Measurements from ENCODE around the gene RAB31. TPM values are rescaled to one million over a fixed set of nuclear protein-coding genes. Genes with fewer than 3 reads are reported as not detected.

Gene RAB31
- total RNA-seq, 1 donor from 2014 or later, result 44.2 TPM

GRCh38 chr18:9700261-9700796 is 7.8 kb upstream of the RAB31 start:
- DNase-seq (ENCODE audit: low read depth), result no peak
- no peak overlapping the region for H3K4me3 ChIP-seq (ENCODE audit: low read depth, low read length)
- no peaks in the 10 kb centered on the region for H3K27me3 ChIP-seq (ENCODE audit: control insufficient read depth, insufficient read depth, low read length)
- no peaks in the 10 kb centered on the region for H3K36me3 ChIP-seq (ENCODE audit: control insufficient read depth, insufficient read depth, low read length)
- TF ChIP-seq CTCF (IDR thresholded peaks at IDR 0.05; ENCODE audit: insufficient read depth, low read length, poor library complexity, severe bottlenecking), result no peak

DNA sequence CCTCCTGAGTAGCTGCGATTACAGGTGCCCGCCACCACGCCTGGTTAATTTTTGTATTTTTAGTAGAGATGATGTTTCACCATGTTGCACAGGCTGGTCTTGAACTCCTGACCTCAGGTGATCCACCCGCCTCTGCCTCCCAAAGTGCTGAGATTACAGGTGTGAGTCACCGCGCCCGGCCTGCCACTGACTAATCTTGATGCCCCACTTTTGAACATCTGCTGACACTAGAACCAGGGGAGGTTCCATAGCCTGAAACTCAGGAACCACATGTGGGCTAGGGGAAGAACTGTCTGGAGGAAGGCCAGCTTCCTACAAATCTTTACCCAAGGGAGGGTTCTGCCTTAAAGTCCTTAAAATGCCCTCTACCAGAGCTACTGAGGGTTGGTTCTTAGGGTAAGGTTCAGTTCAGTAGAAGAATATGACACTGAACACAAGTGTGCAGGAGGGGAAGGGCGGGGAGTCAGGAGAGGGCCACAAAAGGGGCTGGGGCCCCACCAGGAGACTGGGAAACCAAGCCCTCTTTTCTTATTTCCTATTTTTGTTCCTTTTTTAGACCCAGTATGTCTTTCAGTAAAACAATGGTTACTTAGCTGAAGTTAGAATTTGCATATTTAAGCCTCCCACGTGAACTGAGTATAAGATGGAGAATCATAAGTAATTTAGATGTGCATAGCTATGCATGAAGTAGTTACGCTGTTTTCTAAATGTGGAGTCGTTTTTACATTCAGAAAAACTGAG is 6.3 kb upstream of the RAB31 start:
- H3K27me3 ChIP-seq (ENCODE audit: control insufficient read depth, insufficient read depth, low read length), result no peaks in the 10 kb centered on the region
- DNase-seq (ENCODE audit: low read depth), result no peak
- no peaks in the 10 kb centered on the region for H3K36me3 ChIP-seq (ENCODE audit: control insufficient read depth, insufficient read depth, low read length)
- TF ChIP-seq CTCF (IDR thresholded peaks at IDR 0.05; ENCODE audit: insufficient read depth, low read length, poor library complexity, severe bottlenecking), result no peak
- no peak overlapping the region for H3K4me3 ChIP-seq (ENCODE audit: low read depth, low read length)

- no peaks in the 10 kb centered on the region for H3K36me3 ChIP-seq (ENCODE audit: control insufficient read depth, insufficient read depth, low read length)
- no peak overlapping the region for H3K4me3 ChIP-seq (ENCODE audit: low read depth, low read length)
- no peaks in the 10 kb centered on the region for H3K27me3 ChIP-seq (ENCODE audit: control insufficient read depth, insufficient read depth, low read length)
- no peak for DNase-seq (ENCODE audit: low read depth)
- TF ChIP-seq CTCF (IDR thresholded peaks at IDR 0.05; ENCODE audit: insufficient read depth, low read length, poor library complexity, severe bottlenecking), result no peak
Measured at GRCh38 chr18:9704233-9705118, 3.6 kb upstream of the RAB31 start.

- DNase-seq (ENCODE audit: low read depth), result no peak
- Histone ChIP-seq H3K36me3 (ENCODE audit: control insufficient read depth, insufficient read depth, low read length) (no peaks in the 10 kb centered on the region), H3K4me3 (ENCODE audit: low read depth, low read length) (no peak overlapping the region), H3K27me3 (ENCODE audit: control insufficient read depth, insufficient read depth, low read length) (no peaks in the 10 kb centered on the region)
- no peak for TF ChIP-seq CTCF (IDR thresholded peaks at IDR 0.05; ENCODE audit: insufficient read depth, low read length, poor library complexity, severe bottlenecking)
Measured at GRCh38 chr18:9705183-9705829, 2.8 kb upstream of the RAB31 start.

DNA sequence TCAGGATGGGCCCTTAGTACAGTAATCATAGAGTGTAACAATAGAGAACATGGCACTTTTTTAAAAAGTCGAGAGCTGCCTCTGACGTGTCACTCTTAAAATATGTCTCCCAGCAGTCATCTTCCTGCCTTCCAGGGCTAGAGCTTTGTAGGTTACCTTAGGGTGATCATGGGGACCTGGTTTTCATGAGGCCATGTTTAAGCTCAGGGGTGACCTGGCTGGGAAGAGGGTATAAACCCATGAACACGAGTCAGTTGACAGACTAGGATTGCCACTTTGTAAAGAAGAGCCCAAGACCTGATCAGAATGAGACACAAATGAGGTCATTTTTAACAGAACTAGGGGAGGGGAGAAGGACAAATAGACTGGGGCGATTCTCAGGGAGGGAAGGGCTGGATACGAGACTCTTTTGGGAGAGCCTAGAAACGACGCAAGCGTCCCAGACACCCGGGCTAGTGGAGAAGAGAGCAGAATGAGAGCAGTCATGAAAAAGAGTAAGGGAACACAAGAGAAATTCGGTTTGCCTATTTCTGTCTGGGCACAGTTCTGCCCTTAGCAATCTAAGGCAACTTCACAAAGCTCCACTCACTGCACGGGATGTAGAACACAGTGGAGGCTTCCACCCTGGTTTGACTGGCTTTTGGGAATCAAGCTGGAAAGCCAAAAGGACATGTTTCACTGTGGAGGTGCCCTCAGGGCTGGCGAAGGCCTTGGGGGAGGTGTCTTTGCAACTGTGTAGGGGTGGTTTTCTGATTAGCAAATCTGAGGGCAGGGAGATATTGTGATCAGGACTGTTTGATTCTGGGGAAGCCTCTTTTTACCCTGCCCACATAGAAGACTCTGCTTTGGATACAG is 1.8 kb upstream of the RAB31 start:
- H3K4me3 ChIP-seq (ENCODE audit: low read depth, low read length), result no peak overlapping the region
- DNase-seq (ENCODE audit: low read depth), result no peak
- H3K36me3 ChIP-seq (ENCODE audit: control insufficient read depth, insufficient read depth, low read length), result no peaks in the 10 kb centered on the region
- no peak for TF ChIP-seq CTCF (IDR thresholded peaks at IDR 0.05; ENCODE audit: insufficient read depth, low read length, poor library complexity, severe bottlenecking)
- no peaks in the 10 kb centered on the region for H3K27me3 ChIP-seq (ENCODE audit: control insufficient read depth, insufficient read depth, low read length)
